SKM-1 treated with dmso at 0.1 percent for 144 hours (cell line): Measurements from ENCODE around the gene IL37.

Experiments used
- DNase-seq: peaks from one replicate; lab custom pipeline; 2025; ENCODE audit not compliant: unreplicated experiment; lab: John Stamatoyannopoulos, UW

The IL37 gene, protein sequence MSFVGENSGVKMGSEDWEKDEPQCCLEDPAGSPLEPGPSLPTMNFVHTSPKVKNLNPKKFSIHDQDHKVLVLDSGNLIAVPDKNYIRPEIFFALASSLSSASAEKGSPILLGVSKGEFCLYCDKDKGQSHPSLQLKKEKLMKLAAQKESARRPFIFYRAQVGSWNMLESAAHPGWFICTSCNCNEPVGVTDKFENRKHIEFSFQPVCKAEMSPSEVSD

GRCh38 chr2:112910865-112911264 is at the start of gene IL37:
Gene IL37 (plus strand): TSS chr2:112911165. CDS start chr2:112913013, 1,848 bp downstream.
- DNase-seq: no peak

GRCh38 chr2:112864072-112864471 is 46.9 kb upstream of the IL37 start:
- DNase-seq: no peak

DNA sequence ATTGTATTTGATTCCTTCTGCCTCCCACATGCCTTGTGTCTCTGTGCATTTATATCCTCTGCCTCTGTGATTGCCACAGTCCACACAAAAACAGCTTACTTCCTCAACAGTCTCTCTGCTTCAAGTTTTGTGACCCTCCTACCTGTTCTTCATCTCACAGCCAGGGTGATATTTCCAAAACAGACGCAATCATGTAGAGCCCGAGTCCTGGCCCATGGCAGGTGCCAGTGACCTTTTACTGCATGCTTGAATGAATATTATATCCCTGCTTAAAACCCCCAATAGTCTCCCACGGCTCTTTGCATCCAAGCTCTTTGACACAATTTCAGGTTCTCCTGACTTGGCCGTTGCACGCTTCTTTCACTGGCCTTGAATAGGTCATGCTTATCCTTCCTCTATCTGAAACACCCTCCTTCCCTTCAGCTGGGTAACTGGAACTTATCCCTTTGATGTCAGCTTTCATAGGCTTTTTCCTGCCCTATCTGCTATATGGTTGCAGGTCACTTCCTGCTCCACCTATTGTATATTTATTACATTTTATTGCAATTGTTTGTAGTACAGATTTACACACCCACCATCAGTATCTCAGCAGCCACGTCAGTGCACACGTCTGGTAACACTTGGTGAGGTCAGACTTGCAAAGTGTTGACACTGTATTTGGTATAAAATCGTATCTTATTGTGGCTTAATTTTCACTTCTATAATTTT is 44.7 kb upstream of the IL37 start:
- no peak for DNase-seq

DNA sequence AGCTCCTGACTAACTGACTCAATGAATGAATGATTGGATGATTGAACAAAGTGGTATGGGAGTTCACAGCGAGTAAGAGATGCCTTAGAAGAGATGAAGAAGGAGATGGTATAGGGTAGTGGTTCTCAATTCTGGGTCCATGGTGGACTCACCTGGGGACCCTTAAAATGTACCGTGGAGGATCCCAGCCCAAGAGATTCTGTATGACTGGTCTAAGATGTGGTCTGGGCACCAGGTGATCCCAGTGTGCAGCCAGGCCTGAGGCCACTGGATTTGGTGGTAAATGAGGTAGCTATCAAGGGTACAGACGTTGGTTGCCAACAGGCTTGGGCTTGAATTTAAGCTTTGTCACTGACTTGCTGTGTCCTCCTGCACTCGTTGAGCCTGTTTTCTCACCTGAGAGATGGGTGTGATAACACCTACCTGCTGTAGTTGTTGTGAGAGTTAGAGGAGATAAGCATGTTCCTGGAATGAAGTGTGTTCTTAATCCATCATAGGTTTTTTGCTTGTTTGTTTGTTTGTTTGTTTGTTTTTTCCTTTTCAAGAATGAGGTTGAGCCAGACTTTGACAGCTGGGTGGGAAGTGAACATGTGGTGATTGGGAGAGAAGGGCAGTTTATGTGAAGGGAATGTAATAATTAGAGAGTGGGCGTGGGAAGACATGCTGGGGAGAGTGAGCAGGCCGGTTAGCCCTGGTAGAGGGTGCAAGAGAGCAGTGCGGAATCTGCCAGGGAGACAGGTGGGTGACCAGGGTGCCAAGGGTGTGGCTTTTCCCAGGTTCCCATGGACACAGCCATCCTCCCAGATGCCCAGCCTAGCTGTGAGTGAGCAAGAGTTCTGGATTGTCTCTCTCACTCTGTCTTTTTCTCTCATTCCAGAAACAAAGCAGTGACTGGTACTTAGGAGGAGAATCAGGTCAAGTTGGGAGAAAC is 43.0 kb upstream of the IL37 start:
- no peak for DNase-seq

DNA sequence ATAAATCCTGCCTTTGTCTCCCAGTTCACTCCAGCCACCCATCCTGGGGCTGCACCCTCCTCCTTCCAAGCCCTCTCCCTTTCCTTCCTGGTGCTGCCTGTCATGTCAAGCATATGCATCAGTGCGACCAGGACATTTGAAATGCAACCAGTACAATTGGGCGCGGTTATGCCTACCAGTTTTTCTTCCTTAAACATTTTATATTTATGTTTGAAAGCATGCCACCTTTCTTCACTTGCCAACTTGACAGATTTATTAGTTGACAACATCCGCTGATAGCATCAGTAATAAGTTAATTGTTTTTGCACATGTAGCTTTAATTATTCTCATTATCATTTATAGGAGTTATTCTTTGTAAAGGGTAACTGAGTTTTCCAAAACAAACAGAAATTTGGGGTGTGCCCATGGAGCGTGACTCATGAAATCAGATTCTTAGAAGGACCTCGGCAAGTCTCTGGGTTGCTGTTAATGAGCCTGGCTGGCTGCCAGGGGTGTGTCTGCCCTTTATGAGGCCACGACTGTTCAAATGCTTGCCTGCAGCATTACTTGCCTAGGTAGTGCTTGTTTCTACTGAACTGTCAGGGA is 41.6 kb upstream of the IL37 start:
- no peak for DNase-seq

DNA sequence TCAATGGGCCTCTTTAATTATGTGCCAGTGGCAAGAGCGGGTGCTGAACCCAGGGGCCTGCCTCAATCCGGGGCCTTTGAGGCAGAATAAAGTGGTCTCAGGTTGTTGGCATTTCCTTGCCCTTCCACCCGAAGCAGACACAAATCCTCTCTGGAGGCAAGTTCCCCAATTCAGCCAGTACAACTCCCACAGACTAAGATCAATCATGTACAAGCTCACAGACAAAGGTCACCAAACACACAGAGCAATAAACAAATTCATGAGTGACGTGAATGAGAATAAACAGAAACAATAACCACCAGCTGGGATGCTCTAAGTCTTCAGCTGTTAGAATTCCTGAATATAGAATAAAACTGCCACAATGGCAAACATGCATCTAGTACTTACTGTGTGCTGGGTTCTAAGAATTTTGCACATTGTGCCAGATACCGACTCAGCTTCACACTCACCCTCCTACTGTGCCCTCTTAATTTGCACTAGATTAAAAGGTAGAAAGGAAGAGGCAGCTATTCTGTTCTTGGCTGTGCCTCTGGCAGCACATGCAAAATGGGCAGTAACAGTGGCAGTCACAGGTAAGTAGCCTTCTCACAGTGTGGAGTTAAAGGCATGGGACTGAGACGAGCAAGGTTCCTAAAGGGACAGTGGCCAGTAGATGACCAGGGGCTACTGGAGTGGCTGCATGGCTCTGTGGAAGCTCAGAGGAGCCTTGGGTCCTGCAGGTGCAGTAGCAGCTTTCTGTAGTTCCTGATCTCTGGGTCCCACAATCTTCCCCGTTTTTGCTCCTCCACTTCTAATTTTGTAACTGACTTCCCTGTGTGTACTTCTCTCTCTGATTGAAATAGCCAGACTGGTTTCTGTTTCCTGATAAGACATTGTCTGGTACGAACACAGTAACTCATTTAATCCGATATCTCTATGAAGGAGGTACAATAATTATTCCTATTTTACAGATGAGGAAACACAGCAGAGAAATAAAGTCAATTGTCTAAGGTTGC is 39.8 kb upstream of the IL37 start:
- no peak for DNase-seq

GRCh38 chr2:112876257-112876970 is 34.6 kb upstream of the IL37 start:
- no peak for DNase-seq

- DNase-seq: no peak
Observed at GRCh38 chr2:112876971-112877361, 34.0 kb upstream of the IL37 start.

- DNase-seq: no peak
Observed at GRCh38 chr2:112877423-112877822, 33.5 kb upstream of the IL37 start.

GRCh38 chr2:112879491-112880041 is 31.4 kb upstream of the IL37 start:
- DNase-seq: no peak

GRCh38 chr2:112880091-112880531 is 30.9 kb upstream of the IL37 start:
- DNase-seq: no peak

DNA sequence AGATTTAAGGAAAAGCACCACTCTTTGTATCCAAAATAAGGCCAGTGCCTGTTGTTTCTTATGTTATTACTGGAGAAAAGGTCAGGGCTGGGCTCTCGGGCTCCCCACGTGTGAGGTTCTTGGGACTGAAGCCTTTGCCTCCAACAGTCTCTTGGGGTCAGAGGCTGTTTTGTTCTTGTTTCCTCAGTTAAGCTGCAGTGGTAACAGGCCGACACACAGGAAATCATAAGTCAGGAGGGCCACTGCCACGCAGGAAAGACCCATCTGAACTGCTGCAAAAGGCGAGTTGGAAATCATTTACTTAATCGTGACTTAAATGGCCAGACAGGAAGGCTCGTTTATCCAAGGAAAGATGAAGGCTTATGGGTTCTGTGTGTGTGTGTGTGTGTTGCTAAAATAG is 30.3 kb upstream of the IL37 start:
- no peak for DNase-seq

DNA sequence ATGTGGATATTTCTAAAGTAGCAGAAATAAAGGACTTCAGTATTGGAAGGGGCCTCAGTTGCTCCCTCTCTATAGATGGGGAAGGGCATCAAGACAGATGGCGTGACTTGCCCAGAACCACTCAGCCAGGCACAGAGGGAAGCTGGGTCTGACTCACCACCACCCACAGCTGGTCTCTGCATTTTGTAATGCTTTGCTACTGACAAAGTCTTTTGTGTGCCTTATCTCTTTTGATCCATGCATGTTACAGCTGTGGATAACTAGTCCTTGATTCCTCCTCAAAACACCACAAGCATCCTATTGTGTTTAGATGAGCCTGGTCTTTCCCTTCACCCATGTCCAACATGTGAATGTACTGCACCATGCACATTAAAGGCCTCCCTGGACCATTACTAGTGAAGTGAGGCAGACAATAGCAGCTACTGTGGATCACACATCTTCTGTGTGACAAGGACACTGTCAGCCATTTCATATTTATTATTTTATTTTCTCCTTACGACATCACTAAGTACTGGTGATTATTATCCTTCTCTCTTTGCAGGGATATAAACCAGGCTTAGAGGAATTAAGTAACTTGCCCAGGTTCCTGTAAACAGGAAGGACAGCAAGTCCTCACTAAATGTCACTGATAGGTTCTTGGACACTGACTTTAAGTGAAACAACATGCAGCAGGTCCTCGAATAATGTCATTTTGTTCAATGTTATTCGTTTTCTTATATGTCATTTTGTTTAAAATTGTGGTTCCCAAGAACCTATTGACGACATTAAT is 29.6 kb upstream of the IL37 start:
- peak; percentile 79 for DNase-seq

DNA sequence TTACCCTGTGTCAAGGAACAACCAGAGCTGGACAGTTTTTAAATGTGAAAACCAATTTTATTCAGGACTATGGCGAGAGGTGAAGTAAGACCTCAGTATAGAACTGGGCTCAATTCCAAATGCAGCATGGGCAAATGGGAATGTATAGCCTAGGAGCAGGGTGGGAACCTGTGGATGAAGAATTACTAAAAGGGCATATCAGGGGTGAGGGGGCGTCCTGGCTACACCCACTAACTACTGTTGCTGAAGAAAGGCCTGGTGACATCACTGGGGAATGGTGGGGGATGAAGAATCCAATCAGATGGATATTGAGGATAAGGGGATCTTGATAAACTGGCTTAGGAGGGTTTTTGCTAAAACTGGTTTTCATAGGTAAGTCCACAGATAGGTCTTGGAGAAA is 27.3 kb upstream of the IL37 start:
- DNase-seq: no peak

DNA sequence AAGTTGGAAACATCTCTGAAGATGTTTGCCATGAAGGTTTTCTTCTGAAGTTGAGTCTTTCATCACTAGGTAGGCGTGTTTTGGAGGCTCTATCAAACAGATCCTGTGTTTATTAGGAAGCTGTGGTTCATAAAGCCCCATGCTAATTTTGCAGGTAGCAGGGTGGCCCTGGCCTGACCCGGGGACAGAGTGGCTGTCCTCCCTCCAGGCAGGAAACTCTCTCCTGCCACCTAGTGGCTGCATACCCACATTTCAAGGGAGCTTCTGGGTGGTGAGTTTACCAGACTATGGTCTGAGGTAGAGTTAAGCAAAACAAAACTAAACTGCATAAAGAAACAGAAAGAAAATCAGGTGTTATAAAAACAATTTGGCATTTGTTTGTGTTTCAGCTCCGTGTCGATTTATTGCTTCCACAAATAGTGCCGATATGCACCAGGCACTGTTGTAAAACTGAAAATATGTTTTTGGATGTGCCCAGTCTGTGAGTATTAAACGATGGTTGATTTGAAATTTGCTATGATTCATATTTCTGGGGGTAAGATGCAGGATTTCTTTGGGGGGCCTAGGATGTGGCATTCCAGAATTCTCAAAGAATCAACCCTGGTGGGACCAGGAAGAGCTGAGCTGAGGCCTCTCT is 26.0 kb upstream of the IL37 start:
- DNase-seq: peak; percentile 43

- DNase-seq: no peak
Observed at GRCh38 chr2:112885506-112885902, 25.5 kb upstream of the IL37 start.

DNA sequence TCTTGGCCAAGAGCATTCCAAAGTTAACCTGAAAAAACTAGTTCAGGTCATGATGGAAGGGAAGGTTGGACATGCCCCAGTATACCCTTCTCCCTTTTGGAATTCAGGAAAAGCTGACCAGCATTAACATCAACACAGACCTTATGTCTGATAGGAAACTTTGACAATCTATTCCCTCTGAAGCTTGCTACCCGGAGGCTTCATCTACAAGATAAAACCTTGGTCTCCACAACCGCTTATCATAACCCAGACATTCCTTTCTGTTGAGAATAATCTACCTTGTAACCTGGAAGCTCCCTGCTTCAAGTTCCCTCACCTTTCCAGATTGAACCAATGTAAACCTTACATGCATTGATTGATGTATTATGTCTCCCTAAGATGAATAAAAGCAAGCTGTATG is 24.7 kb upstream of the IL37 start:
- DNase-seq: no peak
